Motor neuron (in vitro differentiated cells): ENCODE results near the gene AGAP9. TPM values are rescaled to one million over a fixed set of nuclear protein-coding genes. Genes with fewer than 3 reads are reported as not detected.
A peak's percentile ranks its signal among the peaks of the same experiment; 100 is the strongest.
"Not testable (repeated sequence)": the region's sequence is repeated elsewhere in the genome, so short reads cannot be mapped to it uniquely, and the experiment has no call there.

Experiments used
- ATAC-seq, 8 experiments: fragments of 200-7000 bp; cut with Tn5 transposase; replicated peaks in 6 of 8; 2 replicates each; pipeline ENCODE4 v1.8.0; 2021; ENCODE audit warnings: mild to moderate bottlenecking in 8 of 8, moderate library complexity in 8 of 8
- H3K27ac ChIP-seq, 2 donors: fragments of 250-450 bp; sonication (Bioruptor Pico); 2 replicates each; pipeline ENCODE4 v1.9.0; 2021; ENCODE audit warnings: antibody characterized with exemption in 2 of 2, mild to moderate bottlenecking in 2 of 2, moderate library complexity in 1 of 2
- H3K4me1 ChIP-seq, 2 donors: fragments of 250-450 bp; sonication (Bioruptor Pico); replicated peaks in 1 of 2; 2 replicates each; pipeline ENCODE4 v1.6.1; 2021; ENCODE audit warnings: antibody characterized with exemption in 2 of 2, mild to moderate bottlenecking in 2 of 2, moderate library complexity in 1 of 2
- H3K4me3 ChIP-seq, 5 donors: fragments of 250-450 bp; sonication (Bioruptor Pico); 2 replicates each; pipeline ENCODE4 v1.9.0; 2021; ENCODE audit warnings: antibody characterized with exemption in 5 of 5, mild to moderate bottlenecking in 5 of 5, moderate library complexity in 4 of 5
- WGBS, 10 experiments: fragments of 450-650 bp; shearing (Covaris generic); methylation state at CpG; one replicate each; pipeline ENCODE4 v1.0.0; 2022; 5-methylcytosine and 5-hydroxymethylcytosine counted together
- in situ Hi-C, 9 experiments: fragments of 400-800 bp; cut with MboI; loops; one replicate each; pipeline ENCODE4 v1.15.0; 2021; ENCODE audit warnings: low sequenced_read_pairs in 9 of 9, low pct_unique_long_range_greater_than_20kb in 2 of 9; ENCODE audit not compliant: unreplicated experiment in 9 of 9
- total RNA-seq, 8 experiments: library from RNA; unstranded; fragments of 300-600 nt; gene quantifications; 2 replicates each; pipeline versions ENCODE4 v1.2.3 to v1.2.4, GENCODE V29; 2022

Gene AGAP9
- total RNA-seq, result 10 to 100 TPM in 1 of 8 experiments, 1 to 10 TPM in 7; 4.3 to 21.4 (median 5.7) TPM

- H3K4me3 ChIP-seq, H3K4me1 ChIP-seq, H3K27ac ChIP-seq, ATAC-seq, in situ Hi-C loops: not testable (repeated sequence)
- no CpG with 5 or more reads among the region's 20 CpGs for WGBS, 10 experiments
Measured at GRCh38 chr10:47523475-47523874, at the start of gene AGAP9. Gene AGAP9, minus strand, starts transcription at chr10:47523638. Its CDS starts 112 bp downstream, at chr10:47523526.

- WGBS, 10 experiments, result no CpG with 5 or more reads among the region's 9 CpGs
- H3K27ac ChIP-seq, H3K4me3 ChIP-seq, ATAC-seq, in situ Hi-C loops, H3K4me1 ChIP-seq: not testable (repeated sequence)
Measured at GRCh38 chr10:47571138-47571912, 47.9 kb upstream of the AGAP9 start.

DNA sequence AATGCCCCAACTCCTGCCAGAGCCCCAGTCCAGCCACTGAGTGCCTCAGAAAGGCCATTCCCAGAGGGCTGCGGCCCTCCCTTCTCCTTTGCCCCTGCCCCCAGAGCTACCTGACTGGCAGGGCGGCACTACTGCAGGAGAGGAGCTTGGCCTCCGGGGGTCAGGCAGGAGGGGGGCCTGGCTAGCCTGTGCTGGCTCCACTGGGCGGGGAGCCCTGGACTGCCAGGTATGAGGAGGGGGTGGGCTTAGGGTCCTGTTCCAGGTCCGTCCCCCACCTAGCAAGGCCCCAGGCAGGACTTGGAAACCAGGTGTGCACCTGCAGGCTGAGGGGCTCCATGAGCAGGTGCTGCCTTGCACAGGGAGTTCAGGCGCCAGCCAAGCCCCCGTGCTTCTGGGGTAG is 43.3 kb upstream of the AGAP9 start:
- H3K4me3 ChIP-seq, H3K4me1 ChIP-seq, ATAC-seq, in situ Hi-C loops, H3K27ac ChIP-seq: not testable (repeated sequence)
- no CpG with 5 or more reads among the region's 7 CpGs for WGBS, 10 experiments

DNA sequence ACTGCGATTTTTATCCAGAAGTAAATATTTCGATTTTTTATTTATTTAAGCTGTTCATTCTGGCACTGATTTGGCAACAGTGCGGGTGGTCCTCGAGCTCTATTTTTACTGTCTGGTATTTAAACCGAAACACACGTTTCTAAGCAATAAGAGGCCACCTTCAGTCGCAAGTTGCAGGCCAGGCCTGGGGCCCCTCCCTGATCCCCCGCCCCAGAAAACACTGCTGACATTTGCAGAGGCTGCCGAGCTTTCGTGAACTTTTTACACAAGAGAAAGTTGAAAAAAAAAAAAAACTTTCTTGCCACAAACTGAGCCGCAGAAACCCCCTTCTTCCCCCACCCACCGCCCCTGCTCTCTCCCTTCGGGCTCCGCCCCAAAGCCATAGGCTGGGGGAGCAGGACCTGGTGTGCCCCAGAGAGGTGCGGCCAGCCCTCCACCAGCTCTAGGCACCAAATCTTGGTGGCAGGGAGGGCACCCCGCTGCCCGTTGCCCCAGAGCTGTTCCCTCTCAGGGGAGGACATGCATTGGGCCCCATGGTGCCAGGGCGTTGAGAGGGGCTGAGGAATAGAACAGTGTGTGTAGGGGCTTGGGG is 42.8 kb upstream of the AGAP9 start:
- no CpG with 5 or more reads among the region's 18 CpGs for WGBS, 10 experiments
- H3K27ac ChIP-seq, H3K4me3 ChIP-seq, H3K4me1 ChIP-seq, ATAC-seq, in situ Hi-C loops: not testable (repeated sequence)

DNA sequence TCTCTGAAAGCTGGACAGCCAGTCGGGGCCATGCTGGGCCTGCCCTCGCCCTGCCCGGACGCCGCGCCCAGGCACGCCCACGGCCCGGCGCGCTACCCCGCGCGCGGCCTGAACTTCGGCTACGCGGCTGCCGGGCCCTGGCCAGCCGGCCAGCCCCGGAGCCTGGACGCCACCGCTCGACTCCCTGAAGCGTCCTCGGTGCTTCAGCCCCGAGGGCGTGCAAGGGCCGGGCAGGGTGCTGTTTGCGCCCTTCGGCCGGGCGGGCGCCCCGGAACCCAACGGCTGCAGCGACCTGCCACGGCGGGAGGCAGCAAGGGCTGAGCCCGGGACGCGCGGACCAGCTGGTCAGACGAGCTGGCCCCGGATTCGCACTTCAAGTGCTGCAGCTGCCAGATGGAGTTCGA is 42.1 kb upstream of the AGAP9 start:
- no CpG with 5 or more reads among the region's 47 CpGs for WGBS, 10 experiments
- not testable (repeated sequence) for ATAC-seq

DNA sequence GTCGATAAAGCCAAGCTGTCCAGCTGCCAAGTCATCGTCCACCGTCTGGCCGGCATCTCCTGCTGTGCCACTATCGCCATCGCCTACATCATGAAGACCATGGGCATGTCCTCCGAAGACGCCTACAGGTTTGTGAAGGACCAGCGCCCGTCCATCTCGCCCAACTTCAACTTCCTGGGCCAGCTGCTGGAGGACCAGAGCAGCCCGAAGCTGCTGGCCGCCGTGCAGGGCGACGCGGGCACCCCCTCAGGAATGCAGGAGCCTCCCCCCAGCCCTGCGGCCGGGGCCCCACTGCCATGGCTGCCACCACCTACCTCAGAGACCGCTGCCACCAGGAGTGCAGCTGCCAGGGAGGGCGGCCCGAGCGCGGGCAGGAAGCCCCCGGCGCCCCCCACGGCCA is 41.5 kb upstream of the AGAP9 start:
- H3K4me1 ChIP-seq, H3K4me3 ChIP-seq, H3K27ac ChIP-seq, ATAC-seq, in situ Hi-C loops: not testable (repeated sequence)
- WGBS, 10 experiments, result no CpG with 5 or more reads among the region's 27 CpGs

More for the DNA sequence above, 42.1 kb upstream of the AGAP9 start:
- H3K27ac ChIP-seq, in situ Hi-C loops, H3K4me1 ChIP-seq, H3K4me3 ChIP-seq: not testable (repeated sequence)

- H3K4me1 ChIP-seq, H3K4me3 ChIP-seq, H3K27ac ChIP-seq, ATAC-seq, in situ Hi-C loops: not testable (repeated sequence)
- WGBS, 10 experiments, result no CpG with 5 or more reads among the region's 16 CpGs
Measured at GRCh38 chr10:47564318-47564717, 40.9 kb upstream of the AGAP9 start.

- peak in 3 of 8 experiments; percentile 44 to 85 (median 75) for ATAC-seq
- WGBS, 10 experiments, result 82% methylated on average over 2 of the region's 7 CpGs; no CpG with 5 or more reads in 9 of the 10 experiments
- H3K4me3 ChIP-seq, in situ Hi-C loops, H3K4me1 ChIP-seq, H3K27ac ChIP-seq: not testable (repeated sequence)
Measured at GRCh38 chr10:47560452-47560851, 37.0 kb upstream of the AGAP9 start.

- H3K27ac ChIP-seq, in situ Hi-C loops, H3K4me3 ChIP-seq, H3K4me1 ChIP-seq: not testable (repeated sequence)
- WGBS, 10 experiments, result no CpG with 5 or more reads among the region's 1 CpG
- peak in 2 of 8 experiments; percentile 33 to 45 for ATAC-seq
Measured at GRCh38 chr10:47559718-47560308, 36.4 kb upstream of the AGAP9 start.

GRCh38 chr10:47558109-47558508 is 34.7 kb upstream of the AGAP9 start:
- H3K4me3 ChIP-seq, ATAC-seq, H3K27ac ChIP-seq, H3K4me1 ChIP-seq, in situ Hi-C loops: not testable (repeated sequence)
- no CpG with 5 or more reads among the region's 5 CpGs for WGBS, 10 experiments

GRCh38 chr10:47557616-47558015 is 34.2 kb upstream of the AGAP9 start:
- H3K4me3 ChIP-seq, H3K27ac ChIP-seq, in situ Hi-C loops, ATAC-seq, H3K4me1 ChIP-seq: not testable (repeated sequence)

- H3K4me3 ChIP-seq, ATAC-seq, H3K4me1 ChIP-seq, H3K27ac ChIP-seq, in situ Hi-C loops: not testable (repeated sequence)
- no CpG with 5 or more reads among the region's 2 CpGs for WGBS, 10 experiments
Measured at GRCh38 chr10:47555334-47555733, 31.9 kb upstream of the AGAP9 start.

DNA sequence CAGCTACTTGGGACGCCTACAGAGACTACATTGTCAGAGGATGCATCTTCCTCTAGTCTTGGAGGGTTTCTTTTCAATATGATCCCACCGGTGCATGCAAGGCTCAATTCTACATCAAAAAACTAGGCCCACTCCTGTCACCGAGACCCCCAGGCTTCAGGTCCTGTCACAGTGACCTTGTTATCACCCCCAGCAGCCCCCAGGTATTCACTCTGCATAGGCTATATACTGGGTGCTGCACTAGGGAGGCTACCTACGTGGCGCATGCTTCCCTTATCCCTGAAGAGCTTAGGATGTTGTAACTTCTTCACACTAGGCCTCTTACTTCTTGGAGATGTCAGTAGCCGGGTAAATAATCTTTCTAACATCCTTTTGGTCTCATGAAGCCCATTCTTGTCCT is 31.1 kb upstream of the AGAP9 start:
- ATAC-seq, in situ Hi-C loops, H3K4me3 ChIP-seq, H3K27ac ChIP-seq, H3K4me1 ChIP-seq: not testable (repeated sequence)
- WGBS, 10 experiments, result no CpG with 5 or more reads among the region's 6 CpGs
